Tibial artery (tissue), 4 donors: ENCODE data around the gene FAM20B.
"Not testable (repeated sequence)": the region's sequence is repeated elsewhere in the genome, so short reads cannot be mapped to it uniquely, and the experiment has no call there.

ENCODE experiments used
- DNase-seq, 2 donors: peaks; one replicate each; pipeline ENCODE4 v3.0.0-alpha.2; 2019
- H3K27ac ChIP-seq, 2 donors: fragments of 200-600 bp; sonication (generic) in 1 of 2; 1 replicate in 1 of 2; 2 replicates in 1 of 2; pipeline ENCODE4 v1.5.1; 2018 to 2019; ENCODE audit warnings: mild to moderate bottlenecking in 1 of 2
- H3K27me3 ChIP-seq, 2 donors: fragments of 200-600 bp; sonication (generic) in 1 of 2; one replicate each; pipeline versions ENCODE4 v1.5.1 to v1.6.0; 2016 to 2019
- H3K36me3 ChIP-seq, 3 donors: fragments of 200-600 bp; sonication (generic) in 2 of 3; one replicate each; pipeline ENCODE4 v1.5.1; 2016 to 2019; ENCODE audit warnings: mild to moderate bottlenecking in 2 of 3
- H3K4me1 ChIP-seq, 4 donors: fragments of 200-600 bp; sonication (generic) in 2 of 4; 1 replicate in 3 of 4; 2 replicates in 1 of 4; pipeline ENCODE4 v1.5.1; 2016 to 2019
- H3K4me3 ChIP-seq, 2 donors: fragments of 200-600 bp; sonication (generic) in 1 of 2; 1 replicate in 1 of 2; 2 replicates in 1 of 2; pipeline ENCODE4 v1.5.1; 2018 to 2019; ENCODE audit warnings: mild to moderate bottlenecking in 2 of 2
- H3K9me3 ChIP-seq, 3 donors: fragments of 200-600 bp; sonication (generic) in 1 of 3; one replicate each; pipeline ENCODE4 v1.5.1; 2016 to 2019
- CTCF ChIP-seq, 2 experiments: fragments of 200-600 bp in 1 of 2; fragments of 450-650 bp in 1 of 2; IDR thresholded peaks; one replicate each; pipeline ENCODE4 v1.5.1; 2017 to 2019; ENCODE audit warnings: antibody characterized with exemption in 2 of 2, mild to moderate bottlenecking in 1 of 2, moderate library complexity in 1 of 2
- intact Hi-C: fragments of 100-400 bp; cut with DNase I; formaldehyde crosslinking; loops from one replicate; pipeline ENCODE4 v1.15.0; 2023; ENCODE audit warnings: low total_unique reads

Gene FAM20B

GRCh38 chr1:179031284-179031683 lies 5.6 kb downstream of the FAM20B start:
- Histone ChIP-seq H3K27me3 (no peaks in the 10 kb centered on the region), H3K27ac (no peak overlapping the region), H3K4me3 (no peak overlapping the region), H3K9me3 (no peaks in the 10 kb centered on the region), H3K36me3 (no peaks in the 10 kb centered on the region), H3K4me1 (peaks cover 0 to 57% (median 9%) of the 10 kb centered on the region in 4 donors)
- no peak for DNase-seq
- intact Hi-C loops = no loop called here
- TF ChIP-seq CTCF (IDR thresholded peaks at IDR 0.05) = no peak

GRCh38 chr1:179031855-179032513 lies 6.3 kb downstream of the FAM20B start:
- H3K27ac ChIP-seq = no peak overlapping the region
- H3K4me3 ChIP-seq = no peak overlapping the region
- no peaks in the 10 kb centered on the region for H3K36me3 ChIP-seq
- no peak for TF ChIP-seq CTCF (IDR thresholded peaks at IDR 0.05)
- no peak for DNase-seq
- no peaks in the 10 kb centered on the region for H3K27me3 ChIP-seq
- H3K9me3 ChIP-seq = no peaks in the 10 kb centered on the region
- intact Hi-C loops = no loop called here
- peaks cover 0 to 54% (median 8%) of the 10 kb centered on the region in 4 donors for H3K4me1 ChIP-seq

- no peak for DNase-seq
- no peaks in the 10 kb centered on the region for H3K9me3 ChIP-seq
- H3K27ac ChIP-seq = no peak overlapping the region
- TF ChIP-seq CTCF (IDR thresholded peaks at IDR 0.05) = no peak
- H3K27me3 ChIP-seq = no peaks in the 10 kb centered on the region
- no peak overlapping the region for H3K4me3 ChIP-seq
- intact Hi-C loops = no loop called here
- H3K4me1 ChIP-seq = peaks cover 0 to 45% (median 4%) of the 10 kb centered on the region in 4 donors
- H3K36me3 ChIP-seq = no peaks in the 10 kb centered on the region
These were observed 9.0 kb downstream of the FAM20B start for GRCh38 chr1:179034720-179035119.

- Histone ChIP-seq H3K27ac (no peak overlapping the region), H3K4me1 (peaks cover 0 to 38% (median 4%) of the 10 kb centered on the region in 4 donors), H3K27me3 (no peaks in the 10 kb centered on the region), H3K36me3 (no peaks in the 10 kb centered on the region), H3K9me3 (no peaks in the 10 kb centered on the region), H3K4me3 (no peak overlapping the region)
- no peak for DNase-seq
- no peak for TF ChIP-seq CTCF (IDR thresholded peaks at IDR 0.05)
- intact Hi-C loops = no loop called here
These were observed 11.3 kb downstream of the FAM20B start for GRCh38 chr1:179036844-179037465.

GRCh38 chr1:179038528-179039281 lies 13.0 kb downstream of the FAM20B start:
- DNase-seq = no peak
- intact Hi-C loops = no loop called here
- Histone ChIP-seq H3K4me1 (peaks cover 0 to 25% (median 0%) of the 10 kb centered on the region in 4 donors), H3K36me3 (peaks cover 0 to 2% (median under 1%) of the 10 kb centered on the region in 3 donors), H3K27me3 (no peaks in the 10 kb centered on the region), H3K9me3 (no peaks in the 10 kb centered on the region), H3K4me3 (no peak overlapping the region), H3K27ac (no peak overlapping the region)
- TF ChIP-seq CTCF (IDR thresholded peaks at IDR 0.05) = no peak

GRCh38 chr1:179039502-179040174 lies 13.9 kb downstream of the FAM20B start:
- H3K4me3 ChIP-seq, H3K27me3 ChIP-seq, DNase-seq, intact Hi-C loops, H3K9me3 ChIP-seq, H3K27ac ChIP-seq, H3K36me3 ChIP-seq: not testable (repeated sequence)
- peaks cover 0 to 16% (median 0%) of the 10 kb centered on the region in 4 donors for H3K4me1 ChIP-seq

GRCh38 chr1:179040175-179040551 lies 14.5 kb downstream of the FAM20B start:
- H3K36me3 ChIP-seq = peaks cover 0 to 10% (median 6%) of the 10 kb centered on the region in 3 donors
- H3K27me3 ChIP-seq, intact Hi-C loops, H3K27ac ChIP-seq, H3K9me3 ChIP-seq, DNase-seq, H3K4me3 ChIP-seq: not testable (repeated sequence)
- peaks cover 0 to 13% (median 0%) of the 10 kb centered on the region in 4 donors for H3K4me1 ChIP-seq
